HCT116 (cell line): ENCODE data around the gene SERPINE3. TPM values are rescaled to one million over a fixed set of nuclear protein-coding genes. Genes with fewer than 3 reads are reported as not detected.

ENCODE experiments used
- ATAC-seq: fragments of 200-7000 bp; cut with Tn5 transposase; 2 replicates; pipeline ENCODE4 v1.9.1; 2020; ENCODE audit warnings: mild to moderate bottlenecking, moderate library complexity
- BruUV-seq: library from RNA; stranded (reverse); fragments of 400-500 nt; replicated peaks from 2 replicates; lab custom pipeline; 2021; lab: Mats Ljungman, UMichigan
- CTCF ChIA-PET: fragments of 300-600 bp; sonication (Branson Sonifier 250); formaldehyde crosslinking; loops from one replicate; lab custom pipeline; 2021; ENCODE audit warnings: antibody characterized with exemption; lab: Charles Lee
- POLR2A ChIA-PET: fragments of 300-600, 350-600 bp; sonication (Branson Sonifier 250); formaldehyde crosslinking; loops from one replicate; lab custom pipeline; 2021; ENCODE audit warnings: antibody characterized with exemption; lab: Charles Lee
- RAD21 ChIA-PET, 2 experiments: fragments of 300-600 bp; sonication (Branson Sonifier 250); formaldehyde crosslinking; loops; one replicate each; lab custom pipeline; 2023; ENCODE audit warnings: low total read pairs in 2 of 2; ENCODE audit not compliant: uncharacterized antibody in 2 of 2, unreplicated experiment in 2 of 2, low non-redundant PET in 1 of 2; lab: Charles Lee
- DNase-seq: peaks from one replicate; pipeline ENCODE4 v3.0.0-alpha.2; 2010; ENCODE audit warnings: low read depth, low spot score
- H2AFZ ChIP-seq: fragments of 200-600 bp; shearing (Covaris generic), sonication (generic); 2 replicates; pipeline ENCODE4 v1.6.1; 2017; ENCODE audit warnings: low read depth, mixed run types, mixed read lengths, antibody characterized with exemption, low read length; ENCODE audit not compliant: poor library complexity, severe bottlenecking
- H3K27ac ChIP-seq: 2 replicates; pipeline ENCODE4 v1.5.1; 2012; ENCODE audit warnings: low read depth, low read length
- H3K27me3 ChIP-seq: fragments of 200-600 bp; sonication (generic); 2 replicates; pipeline ENCODE4 v1.6.1; 2016; ENCODE audit warnings: mixed run types, low read length, mixed read lengths; ENCODE audit not compliant: insufficient read depth
- H3K36me3 ChIP-seq, 2 experiments: fragments of 200-500 bp in 1 of 2; fragments of 200-600 bp in 1 of 2; sonication (Bioruptor generic) in 1 of 2; sonication (generic) in 1 of 2; 2 replicates each; pipeline versions ENCODE4 v1.5.1 to v1.6.1; 2014 to 2016; ENCODE audit warnings: low read length in 2 of 2, inconsistent platforms in 1 of 2, mixed read lengths in 1 of 2, mixed run types in 1 of 2; ENCODE audit not compliant: insufficient read depth in 2 of 2, control insufficient read depth in 1 of 2
- H3K4me1 ChIP-seq, 2 experiments: fragments of 200-600 bp in 1 of 2; sonication (generic) in 1 of 2; 2 replicates each; pipeline versions ENCODE4 v1.5.1 to v1.6.1; 2012 to 2017; ENCODE audit warnings: low read length in 2 of 2, inconsistent platforms in 1 of 2, mild to moderate bottlenecking in 1 of 2, mixed read lengths in 1 of 2, mixed run types in 1 of 2, moderate library complexity in 1 of 2; ENCODE audit not compliant: insufficient read depth in 2 of 2, control insufficient read depth in 1 of 2
- H3K4me2 ChIP-seq: fragments of 200-600 bp; sonication (generic); 2 replicates; pipeline ENCODE4 v1.6.1; 2017; ENCODE audit warnings: mixed run types, low read length, mixed read lengths
- H3K4me3 ChIP-seq, 2 experiments: fragments of 200-600 bp in 1 of 2; sonication (generic) in 1 of 2; replicated peaks in 1 of 2; 2 replicates each; pipeline ENCODE4 v1.5.1; 2011 to 2016; ENCODE audit warnings: low read length in 2 of 2, control low read depth in 1 of 2, low read depth in 1 of 2, mild to moderate bottlenecking in 1 of 2, mixed read lengths in 1 of 2, mixed run types in 1 of 2
- H3K79me2 ChIP-seq: fragments of 200-600 bp; sonication (generic); 2 replicates; pipeline ENCODE4 v1.6.1; 2017; ENCODE audit warnings: mild to moderate bottlenecking, mixed run types, low read length, moderate library complexity, mixed read lengths; ENCODE audit not compliant: insufficient read depth
- H3K9ac ChIP-seq: fragments of 200-600 bp; sonication (generic); 2 replicates; pipeline ENCODE4 v1.6.1; 2016; ENCODE audit warnings: low read length, mixed read lengths
- H3K9me2 ChIP-seq: fragments of 200-600 bp; sonication (generic), shearing (Covaris generic); 2 replicates; pipeline ENCODE4 v1.6.1; 2017; ENCODE audit warnings: mixed run types, mild to moderate bottlenecking, moderate library complexity; ENCODE audit not compliant: insufficient read depth
- H3K9me3 ChIP-seq, 2 experiments: fragments of 200-500 bp in 1 of 2; fragments of 200-600 bp in 1 of 2; sonication (Bioruptor generic) in 1 of 2; sonication (generic) in 1 of 2; 2 replicates each; pipeline ENCODE4 v1.6.1; 2014 to 2017; ENCODE audit warnings: low read length in 2 of 2, mixed read lengths in 2 of 2, inconsistent platforms in 1 of 2, low read depth in 1 of 2, mild to moderate bottlenecking in 1 of 2, mixed run types in 1 of 2, moderate library complexity in 1 of 2; ENCODE audit not compliant: control insufficient read depth in 1 of 2, insufficient read depth in 1 of 2
- H4K20me1 ChIP-seq: fragments of 200-600 bp; sonication (generic), shearing (Covaris generic); 2 replicates; pipeline ENCODE4 v1.6.1; 2017; ENCODE audit warnings: mixed run types, mild to moderate bottlenecking, moderate library complexity; ENCODE audit not compliant: insufficient read depth
- ATF3 ChIP-seq: IDR thresholded peaks from 2 replicates; pipeline ENCODE4 v1.6.1; 2012
- CTCF ChIP-seq, 3 experiments: fragments of 200-600 bp in 1 of 3; sonication (generic) in 1 of 3; IDR thresholded peaks in 2 of 3; conservative IDR thresholded peaks in 1 of 3; 2 replicates each; pipeline ENCODE4 v1.5.1; 2012 to 2017; ENCODE audit warnings: low read depth in 2 of 3, low read length in 2 of 3, antibody characterized with exemption in 1 of 3, borderline replicate concordance in 1 of 3, control low read depth in 1 of 3, mild to moderate bottlenecking in 1 of 3, mixed read lengths in 1 of 3, mixed run types in 1 of 3, moderate library complexity in 1 of 3; ENCODE audit not compliant: insufficient read depth in 1 of 3
- EZH2 ChIP-seq: fragments of 200-600 bp; sonication (generic); IDR thresholded peaks from 2 replicates; pipeline ENCODE4 v1.6.1; 2017; ENCODE audit warnings: antibody characterized with exemption, mixed run types
- EZH2phosphoT487 ChIP-seq: fragments of 200-600 bp; IDR thresholded peaks from 2 replicates; pipeline ENCODE4 v1.6.1; 2018; ENCODE audit warnings: antibody characterized with exemption, borderline replicate concordance
- FOSL1 ChIP-seq: IDR thresholded peaks from 2 replicates; pipeline ENCODE4 v1.6.1; 2012; ENCODE audit warnings: low read depth
- POLR2A ChIP-seq: IDR thresholded peaks from 2 replicates; pipeline ENCODE4 v1.7.0; 2011; ENCODE audit warnings: borderline replicate concordance; ENCODE audit not compliant: insufficient read depth, insufficient read length; ENCODE audit errors: extremely low read depth
- SIN3A ChIP-seq: IDR thresholded peaks from 2 replicates; pipeline ENCODE4 v1.6.1; 2012; ENCODE audit warnings: low read depth
- SRF ChIP-seq: IDR thresholded peaks from 2 replicates; pipeline ENCODE4 v1.6.1; 2012; ENCODE audit warnings: low read depth
- TCF7L2 ChIP-seq: IDR thresholded peaks from 2 replicates; pipeline ENCODE4 v1.7.0; 2011; ENCODE audit warnings: borderline replicate concordance, inconsistent platforms; ENCODE audit not compliant: insufficient read depth, insufficient read length; ENCODE audit errors: extremely low read depth
- ZFX ChIP-seq: fragments of 450-650 bp; IDR thresholded peaks from 2 replicates; pipeline ENCODE4 v1.6.1; 2017
- ZNF274 ChIP-seq: fragments of 200-500 bp; sonication (Bioruptor generic); IDR thresholded peaks from 2 replicates; pipeline ENCODE4 v1.6.1; 2014; ENCODE audit warnings: mild to moderate bottlenecking, low read depth, low read length, inconsistent platforms
- intact Hi-C: fragments of 100-400 bp; cut with micrococcal nuclease; formaldehyde crosslinking; loops from 2 replicates; pipeline ENCODE4 v1.10.0; 2022
- total RNA-seq: library from RNA; stranded (reverse); gene quantifications from one replicate; pipeline ENCODE4 v1.2.1, GENCODE V29; 2021; ENCODE audit not compliant: unreplicated experiment

The SERPINE3 gene
- total RNA-seq, 1 experiment from 2014 or later, result not detected

DNA sequence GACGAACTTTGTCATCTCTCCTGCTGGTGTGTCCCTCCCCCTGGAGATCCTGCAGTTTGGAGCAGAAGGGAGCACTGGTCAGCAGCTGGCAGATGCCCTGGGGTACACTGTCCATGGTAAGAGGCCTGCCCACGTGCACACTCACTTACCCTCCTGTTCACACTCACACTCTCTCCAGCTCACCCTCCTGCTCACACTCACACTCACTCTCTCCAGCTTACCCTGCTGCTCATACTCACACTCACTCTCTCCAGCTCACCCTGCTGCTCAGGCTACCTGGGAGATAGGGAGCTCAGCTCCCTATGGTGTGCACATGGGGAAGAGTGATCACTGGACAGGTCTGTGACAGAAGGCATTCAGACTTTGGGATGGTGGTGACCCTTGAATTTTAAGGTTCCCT, 1.7 kb downstream of the SERPINE3 start:
- POLR2A ChIA-PET, result no interaction called here
- Histone ChIP-seq H3K4me3 (no peak overlapping the region), H3K36me3 (no peaks in the 10 kb centered on the region), H4K20me1 (no peaks in the 10 kb centered on the region), H3K4me1 (no peaks in the 10 kb centered on the region), H3K27me3 (no peaks in the 10 kb centered on the region), H3K79me2 (no peaks in the 10 kb centered on the region), H2AFZ (no peak overlapping the region), H3K27ac (no peak overlapping the region), H3K9ac (no peak overlapping the region), H3K9me2 (no peaks in the 10 kb centered on the region), H3K9me3 (no peaks in the 10 kb centered on the region), H3K4me2 (no peak overlapping the region)
- ATAC-seq, result no peak
- BruUV-seq, result no TSS peak
- intact Hi-C loops, result no loop called here
- no peak for TF ChIP-seq ZFX
- TF ChIP-seq ATF3, result no peak
- no peak for TF ChIP-seq CTCF (IDR thresholded peaks at IDR 0.05 in 2 of 3, conservative IDR thresholded peaks at IDR 0.05 in 1 of 3; ENCODE audit: borderline replicate concordance in 1 of 3, insufficient read depth in 1 of 3, low read depth in 2 of 3, low read length in 2 of 3)
- TF ChIP-seq SIN3A, result no peak
- no peak for TF ChIP-seq SRF
- no peak for TF ChIP-seq EZH2phosphoT487
- no peak for TF ChIP-seq FOSL1
- TF ChIP-seq POLR2A, result no peak
- TF ChIP-seq TCF7L2, result no peak
- TF ChIP-seq ZNF274, result no peak
- no peak for TF ChIP-seq EZH2
- RAD21 ChIA-PET, result no interaction called here
- CTCF ChIA-PET, result no interaction called here
- no peak for DNase-seq
